ENCODE data around the gene SLC15A4. TPM values are rescaled to one million over a fixed set of nuclear protein-coding genes. Genes with fewer than 3 reads are reported as not detected.

The SLC15A4 gene
- total and polyA plus RNA-seq, 4 donors: 7.3 to 25.3 (median 14.9) TPM

DNA sequence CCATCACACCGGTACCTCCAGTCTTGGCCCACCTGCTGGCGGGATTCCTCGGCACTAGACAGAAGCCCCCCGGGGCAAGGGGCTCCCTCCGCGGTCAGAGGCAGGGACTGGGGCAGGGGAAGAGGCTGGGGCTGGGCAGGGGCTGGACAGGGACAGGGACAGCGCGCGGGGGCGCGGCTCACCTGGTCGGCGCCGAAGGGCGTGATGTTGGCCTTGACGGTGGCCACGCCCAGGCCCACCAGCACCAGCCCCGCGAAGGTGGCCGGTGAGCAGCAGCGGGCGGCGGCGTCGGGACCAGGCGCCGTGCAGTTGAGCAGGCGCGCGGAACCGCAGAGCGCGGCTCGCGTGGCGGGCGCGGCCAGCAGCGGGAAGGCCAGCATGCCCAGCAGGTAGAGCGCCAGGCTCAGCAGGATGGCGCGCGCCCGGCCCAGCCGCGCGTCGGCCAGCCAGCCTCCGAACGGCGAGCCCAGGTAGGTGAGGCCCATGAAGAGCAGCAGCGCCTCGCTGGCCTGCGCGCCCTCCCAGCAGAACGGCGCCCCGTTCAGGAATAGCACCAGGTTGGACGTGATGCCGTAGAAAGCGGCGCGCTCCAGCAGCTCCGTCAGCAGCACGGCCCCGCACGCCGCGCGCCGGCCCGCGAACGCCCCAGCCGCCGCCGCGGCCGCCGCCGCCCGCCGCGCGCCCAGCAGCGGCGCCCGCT is 392 bp downstream of the SLC15A4 start:
- peaks cover 0 to 2% (median 0%) of the 10 kb centered on the region in 4 donors for H3K36me3 ChIP-seq (ENCODE audit: control insufficient read depth in 4 of 4, insufficient read depth in 3 of 4, low read depth in 1 of 4, low read length in 3 of 4)
- H3K9ac ChIP-seq (ENCODE audit: low read depth in 1 of 2, low read length in 2 of 2): peak overlapping the region; percentile 26 to 64
- peak overlapping the region; percentile 80 to 83 (median 80) for H3K4me3 ChIP-seq (ENCODE audit: low read depth in 1 of 3, low read length in 3 of 3)
- TF ChIP-seq FOXA1 (IDR thresholded peaks at IDR 0.05) (no peak), YY1 (IDR thresholded peaks at IDR 0.05) (no peak), JUND (IDR thresholded peaks at IDR 0.05) (no peak), SP1 (IDR thresholded peaks at IDR 0.05) (no peak), HNF4A (conservative IDR thresholded peaks at IDR 0.05) (no peak), FOXA2 (IDR thresholded peaks at IDR 0.05) (no peak), HNF4G (IDR thresholded peaks at IDR 0.05) (no peak), NR2F2 (IDR thresholded peaks at IDR 0.05) (no peak)
- TF ChIP-seq, protein P1, sequence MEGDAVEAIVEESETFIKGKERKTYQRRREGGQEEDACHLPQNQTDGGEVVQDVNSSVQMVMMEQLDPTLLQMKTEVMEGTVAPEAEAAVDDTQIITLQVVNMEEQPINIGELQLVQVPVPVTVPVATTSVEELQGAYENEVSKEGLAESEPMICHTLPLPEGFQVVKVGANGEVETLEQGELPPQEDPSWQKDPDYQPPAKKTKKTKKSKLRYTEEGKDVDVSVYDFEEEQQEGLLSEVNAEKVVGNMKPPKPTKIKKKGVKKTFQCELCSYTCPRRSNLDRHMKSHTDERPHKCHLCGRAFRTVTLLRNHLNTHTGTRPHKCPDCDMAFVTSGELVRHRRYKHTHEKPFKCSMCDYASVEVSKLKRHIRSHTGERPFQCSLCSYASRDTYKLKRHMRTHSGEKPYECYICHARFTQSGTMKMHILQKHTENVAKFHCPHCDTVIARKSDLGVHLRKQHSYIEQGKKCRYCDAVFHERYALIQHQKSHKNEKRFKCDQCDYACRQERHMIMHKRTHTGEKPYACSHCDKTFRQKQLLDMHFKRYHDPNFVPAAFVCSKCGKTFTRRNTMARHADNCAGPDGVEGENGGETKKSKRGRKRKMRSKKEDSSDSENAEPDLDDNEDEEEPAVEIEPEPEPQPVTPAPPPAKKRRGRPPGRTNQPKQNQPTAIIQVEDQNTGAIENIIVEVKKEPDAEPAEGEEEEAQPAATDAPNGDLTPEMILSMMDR (IDR thresholded peaks at IDR 0.05; ENCODE audit: low read depth, low read length, missing input control): no peak
- TF ChIP-seq, protein P2, sequence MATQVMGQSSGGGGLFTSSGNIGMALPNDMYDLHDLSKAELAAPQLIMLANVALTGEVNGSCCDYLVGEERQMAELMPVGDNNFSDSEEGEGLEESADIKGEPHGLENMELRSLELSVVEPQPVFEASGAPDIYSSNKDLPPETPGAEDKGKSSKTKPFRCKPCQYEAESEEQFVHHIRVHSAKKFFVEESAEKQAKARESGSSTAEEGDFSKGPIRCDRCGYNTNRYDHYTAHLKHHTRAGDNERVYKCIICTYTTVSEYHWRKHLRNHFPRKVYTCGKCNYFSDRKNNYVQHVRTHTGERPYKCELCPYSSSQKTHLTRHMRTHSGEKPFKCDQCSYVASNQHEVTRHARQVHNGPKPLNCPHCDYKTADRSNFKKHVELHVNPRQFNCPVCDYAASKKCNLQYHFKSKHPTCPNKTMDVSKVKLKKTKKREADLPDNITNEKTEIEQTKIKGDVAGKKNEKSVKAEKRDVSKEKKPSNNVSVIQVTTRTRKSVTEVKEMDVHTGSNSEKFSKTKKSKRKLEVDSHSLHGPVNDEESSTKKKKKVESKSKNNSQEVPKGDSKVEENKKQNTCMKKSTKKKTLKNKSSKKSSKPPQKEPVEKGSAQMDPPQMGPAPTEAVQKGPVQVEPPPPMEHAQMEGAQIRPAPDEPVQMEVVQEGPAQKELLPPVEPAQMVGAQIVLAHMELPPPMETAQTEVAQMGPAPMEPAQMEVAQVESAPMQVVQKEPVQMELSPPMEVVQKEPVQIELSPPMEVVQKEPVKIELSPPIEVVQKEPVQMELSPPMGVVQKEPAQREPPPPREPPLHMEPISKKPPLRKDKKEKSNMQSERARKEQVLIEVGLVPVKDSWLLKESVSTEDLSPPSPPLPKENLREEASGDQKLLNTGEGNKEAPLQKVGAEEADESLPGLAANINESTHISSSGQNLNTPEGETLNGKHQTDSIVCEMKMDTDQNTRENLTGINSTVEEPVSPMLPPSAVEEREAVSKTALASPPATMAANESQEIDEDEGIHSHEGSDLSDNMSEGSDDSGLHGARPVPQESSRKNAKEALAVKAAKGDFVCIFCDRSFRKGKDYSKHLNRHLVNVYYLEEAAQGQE (IDR thresholded peaks at IDR 0.05): no peak
- TF ChIP-seq, protein P3, sequence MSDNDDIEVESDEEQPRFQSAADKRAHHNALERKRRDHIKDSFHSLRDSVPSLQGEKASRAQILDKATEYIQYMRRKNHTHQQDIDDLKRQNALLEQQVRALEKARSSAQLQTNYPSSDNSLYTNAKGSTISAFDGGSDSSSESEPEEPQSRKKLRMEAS (IDR thresholded peaks at IDR 0.05): no peak
- TF ChIP-seq, protein P4, sequence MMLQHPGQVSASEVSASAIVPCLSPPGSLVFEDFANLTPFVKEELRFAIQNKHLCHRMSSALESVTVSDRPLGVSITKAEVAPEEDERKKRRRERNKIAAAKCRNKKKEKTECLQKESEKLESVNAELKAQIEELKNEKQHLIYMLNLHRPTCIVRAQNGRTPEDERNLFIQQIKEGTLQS (IDR thresholded peaks at IDR 0.05): no peak
- peak; percentile 48 for DNase-seq (ENCODE audit: low spot score)
- peaks cover under 1 to 20% (median 11%) of the 10 kb centered on the region in 4 donors for H3K4me1 ChIP-seq (ENCODE audit: control insufficient read depth in 4 of 4, insufficient read depth in 4 of 4, low read length in 3 of 4)
- H3K27me3 ChIP-seq (ENCODE audit: control insufficient read depth in 4 of 4, insufficient read depth in 4 of 4, low read length in 3 of 4): no peaks in the 10 kb centered on the region
- under 1% methylated on average over 88 of the region's 88 CpGs for WGBS
- no peaks in the 10 kb centered on the region for H3K9me3 ChIP-seq (ENCODE audit: control insufficient read depth in 4 of 4, low read length in 3 of 4)
- peak overlapping the region; percentile 97 to 98 for H3K27ac ChIP-seq (ENCODE audit: low read depth in 1 of 2, low read length in 2 of 2)

DNA sequence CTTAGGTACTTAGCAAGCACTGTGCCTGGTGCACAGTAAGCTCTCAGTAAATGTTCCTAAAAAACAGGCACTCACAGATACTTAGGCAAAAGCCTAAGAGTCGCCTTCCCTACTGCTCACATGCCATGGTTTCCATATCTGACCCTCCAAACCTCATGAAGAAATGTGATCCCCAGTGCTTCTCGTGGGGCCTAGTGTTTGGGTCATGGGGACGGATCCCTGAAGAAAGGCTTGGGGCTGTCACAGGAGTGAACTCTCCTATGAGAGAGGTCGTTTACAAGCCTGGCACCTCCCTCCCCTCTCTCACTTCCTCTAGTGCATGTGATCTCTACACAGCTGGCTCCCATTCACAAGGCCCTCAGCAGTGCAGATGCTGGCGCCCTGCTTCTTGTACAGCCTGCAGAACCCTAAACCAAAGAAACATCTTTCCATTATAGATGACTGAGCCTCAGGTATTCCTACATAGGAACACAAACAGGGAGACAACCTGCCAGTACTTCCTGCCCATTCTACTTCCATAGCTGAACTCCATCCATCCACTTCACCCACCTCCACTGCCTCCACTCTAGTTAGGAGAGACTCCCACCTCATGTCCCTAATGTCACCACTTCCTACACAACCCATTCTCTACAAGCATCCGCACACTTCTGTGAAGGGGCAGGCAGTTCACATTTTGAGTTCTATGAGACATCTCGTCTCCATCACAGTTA is 2.9 kb downstream of the SLC15A4 start:
- H3K9me3 ChIP-seq (ENCODE audit: control insufficient read depth in 4 of 4, low read length in 3 of 4): no peaks in the 10 kb centered on the region
- no peaks in the 10 kb centered on the region for H3K27me3 ChIP-seq (ENCODE audit: control insufficient read depth in 4 of 4, insufficient read depth in 4 of 4, low read length in 3 of 4)
- no peak for TF ChIP-seq HNF4A (conservative IDR thresholded peaks at IDR 0.05)
- peaks cover 3 to 34% (median 14%) of the 10 kb centered on the region in 4 donors for H3K4me1 ChIP-seq (ENCODE audit: control insufficient read depth in 4 of 4, insufficient read depth in 4 of 4, low read length in 3 of 4)
- 76% methylated on average over 7 of the region's 7 CpGs for WGBS
- H3K36me3 ChIP-seq (ENCODE audit: control insufficient read depth in 4 of 4, insufficient read depth in 3 of 4, low read depth in 1 of 4, low read length in 3 of 4): peaks cover 0 to 2% (median 0%) of the 10 kb centered on the region in 4 donors
- DNase-seq (ENCODE audit: low spot score): no peak
- H3K4me3 ChIP-seq (ENCODE audit: low read depth in 1 of 3, low read length in 3 of 3): no peak overlapping the region
- peak overlapping the region; percentile 63 to 98 for H3K27ac ChIP-seq (ENCODE audit: low read depth in 1 of 2, low read length in 2 of 2)
- H3K9ac ChIP-seq (ENCODE audit: low read depth in 1 of 2, low read length in 2 of 2): no peak overlapping the region

Measured in liver (tissue), 9 donors.